Stimulated activated memory B cell treated with anti-CD40 and anti-IgM and Interleukin-4, amounts not matched to agents 10 μg/mL and 1 μg/mL and 100 μg/mL, for 72 hours (primary cell): Measurements from ENCODE around the gene IER3.

ENCODE experiments used
- ATAC-seq: fragments of 150-1000 bp; cut with Tn5 transposase; 2 replicates; pipeline ENCODE4 v1.10.0; 2021
- H3K27ac Mint-ChIP-seq: one replicate; pipeline ENCODE4 v1.8.0; 2022; ENCODE audit warnings: mild to moderate bottlenecking, mixed read lengths
- H3K27me3 Mint-ChIP-seq: one replicate; pipeline ENCODE4 v1.8.0; 2022; ENCODE audit warnings: mixed read lengths
- H3K36me3 Mint-ChIP-seq: one replicate; pipeline ENCODE4 v1.8.0; 2022; ENCODE audit warnings: mixed read lengths
- H3K4me1 Mint-ChIP-seq: one replicate; pipeline ENCODE4 v1.8.0; 2022; ENCODE audit warnings: mixed read lengths
- H3K4me3 Mint-ChIP-seq: one replicate; pipeline ENCODE4 v1.8.0; 2022; ENCODE audit warnings: mild to moderate bottlenecking, moderate library complexity, mixed read lengths
- H3K9me3 Mint-ChIP-seq: one replicate; pipeline ENCODE4 v1.8.0; 2022; ENCODE audit warnings: mixed read lengths

IER3 gene

DNA sequence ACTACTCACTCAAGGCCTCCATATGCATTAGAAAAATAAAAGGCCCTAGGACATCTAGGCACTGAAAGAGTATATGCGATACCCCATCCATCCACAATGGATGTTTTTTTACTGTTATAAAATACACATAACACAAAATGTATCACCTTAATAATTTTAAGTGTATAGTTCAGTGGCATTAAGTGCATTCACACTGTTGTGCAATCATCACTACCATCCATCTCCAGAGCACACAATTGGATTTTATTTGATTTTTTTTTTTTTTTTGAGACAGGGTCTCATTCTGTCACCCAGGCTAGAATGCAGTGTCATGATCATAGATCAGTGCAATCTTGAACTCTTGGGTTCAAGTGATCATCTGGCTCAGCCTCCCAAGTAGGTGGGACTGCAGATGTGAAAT lies 30.1 kb downstream of the IER3 start:
- Mint-ChIP-seq H3K27ac (no peak overlapping the region), H3K9me3 (no peaks in the 10 kb centered on the region), H3K27me3 (no peaks in the 10 kb centered on the region), H3K4me1 (peaks cover 57% of the 10 kb centered on the region), H3K36me3 (peaks cover 55% of the 10 kb centered on the region), H3K4me3 (no peak overlapping the region)
- no peak for ATAC-seq

DNA sequence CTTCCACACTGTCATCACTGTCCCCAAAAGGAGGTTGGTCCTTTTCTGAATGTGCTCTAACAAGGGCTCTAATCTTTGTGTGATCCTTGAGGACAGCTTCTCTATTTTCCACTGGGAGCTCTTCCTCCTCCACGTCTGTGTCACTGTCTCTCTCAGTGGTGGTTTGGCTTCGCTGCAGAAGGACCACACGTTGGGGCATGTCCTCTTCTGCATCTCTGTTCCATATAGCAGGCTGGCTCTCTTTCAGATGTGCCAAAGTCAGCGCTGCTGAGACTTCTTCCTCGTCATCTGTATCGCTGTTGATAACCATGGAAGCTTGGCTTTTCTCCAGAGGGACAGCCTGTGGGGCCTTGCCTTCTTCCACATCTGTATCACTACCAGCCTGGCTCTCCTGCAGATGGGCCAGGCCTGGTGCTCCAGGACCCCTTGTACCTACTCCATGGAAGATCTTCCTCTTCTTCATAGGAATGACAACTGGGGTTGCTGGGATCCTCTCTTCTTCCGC lies 31.9 kb downstream of the IER3 start:
- Mint-ChIP-seq H3K27ac (peak overlapping the region; percentile 14), H3K27me3 (no peaks in the 10 kb centered on the region), H3K36me3 (peaks cover 65% of the 10 kb centered on the region), H3K9me3 (no peaks in the 10 kb centered on the region), H3K4me1 (peaks cover 60% of the 10 kb centered on the region), H3K4me3 (no peak overlapping the region)
- ATAC-seq: no peak

DNA sequence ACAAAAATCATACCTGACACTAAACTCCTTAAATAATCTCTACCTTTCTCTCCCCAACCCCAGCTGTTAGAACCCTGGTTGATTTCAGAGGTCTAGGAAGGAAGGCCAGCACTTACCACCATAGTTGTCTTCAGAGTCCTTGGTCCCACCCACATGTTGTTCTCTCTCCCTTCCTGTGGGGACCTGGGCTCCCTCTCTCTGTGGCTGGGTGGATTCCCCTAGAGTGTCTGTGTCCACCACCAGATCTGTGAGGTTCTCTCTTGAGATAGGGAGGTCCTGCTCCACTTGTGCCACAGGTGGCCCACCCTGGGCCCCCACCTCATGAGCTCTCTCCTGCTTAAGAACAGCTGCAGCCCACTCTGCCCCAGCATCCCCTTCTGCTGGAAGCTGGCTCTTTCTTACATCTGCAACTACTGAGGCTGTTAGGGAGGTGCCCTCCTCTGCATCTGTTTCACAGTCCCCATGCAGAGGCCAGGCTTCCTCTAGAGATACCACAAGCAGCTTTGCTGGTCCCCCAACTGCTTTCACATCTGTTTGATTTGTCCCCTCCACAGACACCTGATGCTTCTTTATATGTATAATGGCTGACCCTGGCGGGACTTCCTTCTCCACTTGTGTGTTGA lies 32.5 kb downstream of the IER3 start:
- H3K9me3 Mint-ChIP-seq: no peaks in the 10 kb centered on the region
- H3K4me3 Mint-ChIP-seq: no peak overlapping the region
- no peaks in the 10 kb centered on the region for H3K27me3 Mint-ChIP-seq
- peak overlapping the region; percentile 14 for H3K27ac Mint-ChIP-seq
- H3K4me1 Mint-ChIP-seq: peaks cover 55% of the 10 kb centered on the region
- peaks cover 70% of the 10 kb centered on the region for H3K36me3 Mint-ChIP-seq
- no peak for ATAC-seq

DNA sequence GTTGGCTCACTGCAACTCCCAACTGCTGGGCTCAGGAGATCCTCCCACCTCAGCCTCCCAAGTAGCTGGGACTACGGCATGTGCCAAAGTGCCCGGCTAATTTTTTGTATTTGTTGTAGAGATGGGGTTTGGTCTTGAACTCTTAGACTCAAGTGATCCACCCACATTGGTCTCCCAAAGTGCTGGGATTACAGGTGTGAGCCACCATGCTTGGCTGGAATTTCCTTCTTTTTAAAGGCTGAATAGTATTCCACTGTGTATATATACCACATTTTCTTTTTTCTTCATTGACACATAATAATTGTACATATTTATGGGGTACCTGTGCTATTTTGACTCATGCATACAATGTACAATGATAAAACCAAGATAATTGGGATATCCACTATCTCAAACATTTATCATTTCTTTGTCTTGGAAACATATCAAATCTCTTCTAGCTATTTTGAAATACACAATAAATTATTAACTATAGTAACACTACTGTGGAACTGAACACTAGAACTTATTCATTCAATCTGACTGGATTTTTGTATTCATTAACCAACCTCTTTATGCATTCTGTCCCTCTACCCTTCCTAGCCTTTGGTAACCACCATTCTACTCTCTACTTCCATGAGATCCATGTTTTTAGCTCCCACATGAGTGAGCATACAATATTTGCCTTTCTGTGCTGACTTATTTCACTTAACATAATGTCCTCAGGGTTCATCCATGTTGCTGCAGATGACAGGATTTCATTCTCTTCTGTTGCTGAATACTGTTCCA lies 35.1 kb downstream of the IER3 start:
- no peaks in the 10 kb centered on the region for H3K27me3 Mint-ChIP-seq
- peaks cover 74% of the 10 kb centered on the region for H3K36me3 Mint-ChIP-seq
- H3K4me1 Mint-ChIP-seq: peaks cover 31% of the 10 kb centered on the region
- no peak overlapping the region for H3K27ac Mint-ChIP-seq
- no peak overlapping the region for H3K4me3 Mint-ChIP-seq
- ATAC-seq: no peak
- no peaks in the 10 kb centered on the region for H3K9me3 Mint-ChIP-seq

DNA sequence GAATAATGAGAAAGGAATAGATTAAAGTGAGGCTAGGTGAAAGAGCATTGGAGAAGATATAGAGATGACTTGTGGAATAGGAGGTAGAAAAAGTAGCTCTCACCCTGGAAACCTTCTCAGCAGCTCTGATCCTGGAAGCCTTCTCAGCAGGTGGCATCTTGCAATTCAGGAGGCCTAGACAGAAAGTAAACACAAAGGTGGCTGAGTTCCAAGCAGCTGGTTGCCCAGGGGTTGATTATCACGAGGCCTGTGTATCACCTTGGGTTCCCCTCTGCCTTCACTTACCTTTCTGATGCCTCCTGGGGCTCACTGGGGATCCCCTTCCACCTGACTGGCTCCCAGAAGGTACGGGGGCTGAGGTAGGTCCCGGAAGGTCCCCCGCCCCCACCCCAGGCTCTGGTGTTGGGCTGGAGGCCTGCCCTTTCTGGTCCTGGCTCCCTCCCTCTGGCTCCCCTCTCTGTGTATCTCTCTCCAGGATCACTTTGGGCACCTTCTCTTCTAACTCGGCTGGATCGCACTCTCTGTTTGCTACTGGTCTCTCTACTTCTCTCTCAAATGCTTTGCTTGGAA lies 37.0 kb downstream of the IER3 start:
- H3K9me3 Mint-ChIP-seq: no peaks in the 10 kb centered on the region
- no peak overlapping the region for H3K4me3 Mint-ChIP-seq
- H3K27ac Mint-ChIP-seq: peak overlapping the region; percentile 21
- H3K4me1 Mint-ChIP-seq: peaks cover 18% of the 10 kb centered on the region
- no peak for ATAC-seq
- H3K27me3 Mint-ChIP-seq: no peaks in the 10 kb centered on the region
- H3K36me3 Mint-ChIP-seq: peaks cover 77% of the 10 kb centered on the region

DNA sequence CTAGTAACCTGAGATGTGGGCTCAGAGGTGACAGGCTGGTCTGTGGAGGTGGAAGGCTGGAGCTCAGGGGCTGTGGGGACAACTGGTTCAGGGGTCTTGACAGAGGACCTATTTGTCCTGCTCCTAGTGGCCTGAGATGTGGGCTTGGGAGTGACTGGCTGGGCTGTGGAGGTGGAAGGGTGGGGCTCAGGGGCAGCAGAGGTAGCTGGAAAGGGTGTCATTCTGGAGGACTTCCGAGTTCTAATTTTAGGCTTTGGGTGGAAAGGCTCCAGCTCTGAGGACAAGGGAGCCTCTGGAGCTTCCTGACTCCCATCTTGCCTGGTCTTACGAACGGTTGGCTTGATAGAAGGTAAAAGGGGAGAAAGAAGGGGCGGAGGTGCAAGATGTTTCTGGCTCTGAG lies 38.7 kb downstream of the IER3 start:
- no peak for ATAC-seq
- peaks cover 9% of the 10 kb centered on the region for H3K4me1 Mint-ChIP-seq
- H3K27me3 Mint-ChIP-seq: no peaks in the 10 kb centered on the region
- H3K36me3 Mint-ChIP-seq: peaks cover 69% of the 10 kb centered on the region
- H3K4me3 Mint-ChIP-seq: no peak overlapping the region
- H3K27ac Mint-ChIP-seq: peak overlapping the region; percentile 12
- no peaks in the 10 kb centered on the region for H3K9me3 Mint-ChIP-seq

DNA sequence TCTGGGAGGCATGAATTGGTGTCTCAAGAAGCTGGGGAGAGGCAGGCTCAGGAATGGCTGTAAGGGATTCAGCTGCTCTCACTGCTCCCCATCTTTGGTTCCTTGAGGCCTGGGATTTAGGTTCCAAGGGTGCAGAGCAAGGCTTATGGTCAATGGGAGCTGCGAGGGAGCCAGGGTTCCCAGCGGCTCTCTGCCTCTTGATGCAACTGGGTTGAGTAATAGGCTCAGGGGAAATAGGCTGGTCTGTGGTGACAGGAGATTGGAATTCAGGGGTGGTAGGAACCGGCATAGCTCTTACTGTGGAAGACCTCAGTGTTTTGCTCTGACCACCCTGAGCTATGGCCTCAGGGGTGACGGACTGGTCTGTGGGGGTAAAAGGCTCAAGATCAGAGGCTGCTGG lies 40.5 kb downstream of the IER3 start:
- Mint-ChIP-seq H3K4me3 (no peak overlapping the region), H3K27ac (no peak overlapping the region), H3K9me3 (no peaks in the 10 kb centered on the region), H3K4me1 (peaks cover 9% of the 10 kb centered on the region), H3K27me3 (no peaks in the 10 kb centered on the region), H3K36me3 (peaks cover 71% of the 10 kb centered on the region)
- ATAC-seq: no peak

DNA sequence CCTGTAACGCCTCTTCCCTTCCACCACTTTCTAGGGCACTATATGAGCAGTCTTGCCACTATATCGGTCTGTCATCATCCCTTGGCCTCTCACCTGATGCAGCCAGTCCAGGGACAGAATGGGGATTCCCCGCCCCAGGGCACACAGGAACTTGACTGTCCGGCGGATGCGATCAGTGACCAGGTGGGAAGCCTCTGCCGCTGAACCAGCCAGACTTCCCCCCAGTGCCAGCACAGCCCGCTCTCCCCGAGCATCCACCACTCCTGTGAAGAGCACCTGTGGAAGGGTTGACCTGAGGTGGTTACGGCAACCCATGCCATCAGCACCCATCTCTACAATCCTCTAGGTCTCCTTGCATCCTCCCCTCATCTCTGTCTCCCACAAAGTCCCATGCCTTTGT lies 41.3 kb downstream of the IER3 start:
- Mint-ChIP-seq H3K4me1 (peaks cover 6% of the 10 kb centered on the region), H3K27me3 (no peaks in the 10 kb centered on the region), H3K9me3 (no peaks in the 10 kb centered on the region), H3K27ac (no peak overlapping the region), H3K36me3 (peaks cover 66% of the 10 kb centered on the region), H3K4me3 (no peak overlapping the region)
- ATAC-seq: no peak

DNA sequence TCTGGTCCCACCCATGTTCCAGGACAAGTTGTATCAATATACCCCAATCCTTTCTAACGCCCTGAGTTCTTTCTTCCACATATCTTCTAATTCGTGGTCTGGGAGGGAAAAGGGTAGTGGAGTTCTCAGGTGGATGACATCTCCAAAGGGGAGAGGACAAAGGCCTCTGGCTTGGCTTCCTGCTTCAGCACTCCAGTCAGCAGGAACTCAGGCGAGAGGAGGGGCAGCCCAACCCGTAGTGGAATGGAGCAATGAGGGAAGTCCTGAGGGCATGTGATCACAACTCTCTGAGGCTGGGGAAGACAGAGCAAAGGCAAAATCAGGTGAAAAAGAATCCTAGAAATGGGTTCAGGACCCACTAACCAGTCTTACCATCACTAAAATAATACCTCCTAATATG lies 44.0 kb downstream of the IER3 start:
- Mint-ChIP-seq H3K4me3 (no peak overlapping the region), H3K27ac (no peak overlapping the region)

DNA sequence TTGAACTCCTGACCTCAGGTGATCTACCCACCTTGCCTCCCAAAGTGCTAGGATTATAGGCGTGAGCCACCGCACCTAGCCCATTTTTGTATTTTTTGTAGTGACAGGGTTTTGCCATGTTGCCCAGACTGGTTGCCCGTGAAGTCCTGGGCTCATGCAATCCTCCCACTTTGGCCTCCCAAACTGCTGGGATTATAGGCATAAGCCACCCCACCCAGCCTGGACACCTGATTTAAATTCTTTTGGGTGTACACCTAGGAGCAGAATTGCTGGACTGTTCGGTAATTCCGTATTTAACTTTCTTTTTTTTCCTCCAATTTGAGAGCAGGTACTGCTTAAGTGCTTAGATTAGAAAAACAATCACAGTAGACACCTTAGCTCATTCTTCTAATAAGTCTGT lies 47.9 kb downstream of the IER3 start:
- H3K9me3 Mint-ChIP-seq: no peaks in the 10 kb centered on the region
- H3K27me3 Mint-ChIP-seq: no peaks in the 10 kb centered on the region
- no peak overlapping the region for H3K4me3 Mint-ChIP-seq
- H3K27ac Mint-ChIP-seq: no peak overlapping the region
- H3K36me3 Mint-ChIP-seq: peaks cover 12% of the 10 kb centered on the region
- peaks cover 5% of the 10 kb centered on the region for H3K4me1 Mint-ChIP-seq
- ATAC-seq: no peak

More for the DNA sequence above, 44.0 kb downstream of the IER3 start:
- Mint-ChIP-seq H3K36me3 (peaks cover 48% of the 10 kb centered on the region), H3K4me1 (no peaks in the 10 kb centered on the region), H3K27me3 (no peaks in the 10 kb centered on the region), H3K9me3 (no peaks in the 10 kb centered on the region)
- ATAC-seq: no peak
